GM11168 (cell line): ENCODE data around the gene MKKS.
"Not testable (repeated sequence)": the region's sequence is repeated elsewhere in the genome, so short reads cannot be mapped to it uniquely, and the experiment has no call there.

ENCODE experiments used
- in situ Hi-C: fragments of 300-500 bp; cut with MboI; formaldehyde crosslinking; loops from one replicate; pipeline ENCODE4 v1.12.0; 2022; ENCODE audit warnings: low sequenced_read_pairs; ENCODE audit not compliant: unreplicated experiment

MKKS gene

GRCh38 chr20:10419550-10420133 is 14.4 kb downstream of the MKKS start:
- in situ Hi-C loops: no loop called here

GRCh38 chr20:10417218-10417617 is 16.8 kb downstream of the MKKS start:
- in situ Hi-C loops: not testable (repeated sequence)

- in situ Hi-C loops: no loop called here
Observed at GRCh38 chr20:10415013-10415650, 18.9 kb downstream of the MKKS start.

GRCh38 chr20:10412591-10413408 is 21.2 kb downstream of the MKKS start:
- in situ Hi-C loops: no loop called here

- in situ Hi-C loops: no loop called here
Observed at GRCh38 chr20:10411673-10412072, 22.3 kb downstream of the MKKS start.

GRCh38 chr20:10408108-10408813 is 25.8 kb downstream of the MKKS start:
- in situ Hi-C loops: no loop called here

GRCh38 chr20:10404959-10405530 is 29.0 kb downstream of the MKKS start:
- in situ Hi-C loops: no loop called here

- in situ Hi-C loops: no loop called here
Observed at GRCh38 chr20:10404023-10404628, 29.9 kb downstream of the MKKS start.

GRCh38 chr20:10402938-10403608 is 30.9 kb downstream of the MKKS start:
- in situ Hi-C loops: no loop called here

GRCh38 chr20:10398834-10399369 is 35.1 kb downstream of the MKKS start:
- in situ Hi-C loops: no loop called here

- in situ Hi-C loops: not testable (repeated sequence)
Observed at GRCh38 chr20:10394752-10395151, 39.3 kb downstream of the MKKS start.

- in situ Hi-C loops: no loop called here
Observed at GRCh38 chr20:10390709-10391108, 43.3 kb downstream of the MKKS start.

GRCh38 chr20:10388597-10388996 is 45.4 kb downstream of the MKKS start:
- in situ Hi-C loops: no loop called here

GRCh38 chr20:10387686-10388085 is 46.3 kb downstream of the MKKS start:
- in situ Hi-C loops: no loop called here

- in situ Hi-C loops: no loop called here
Observed at GRCh38 chr20:10385850-10386544, 48.0 kb downstream of the MKKS start.

GRCh38 chr20:10381477-10381876 is 52.5 kb downstream of the MKKS start:
- in situ Hi-C loops: no loop called here

GRCh38 chr20:10379761-10380160 is 54.3 kb downstream of the MKKS start:
- in situ Hi-C loops: no loop called here

- in situ Hi-C loops: no loop called here
Observed at GRCh38 chr20:10376270-10377075, 57.5 kb downstream of the MKKS start.
